BLaER1 treated with 17β-estradiol and CSF1 and Interleukin-3, amounts not matched to agents 10 nM and 100 nM (cell line): ENCODE results near the gene ARHGEF19.
"Not testable (repeated sequence)": the region's sequence is repeated elsewhere in the genome, so short reads cannot be mapped to it uniquely, and the experiment has no call there.

Experiments
- H3K27ac ChIP-seq, 11 experiments: shearing (Covaris generic); formaldehyde crosslinking; 2 replicates each; pipeline ENCODE4 v1.8.1; 2022
- H3K27me3 ChIP-seq, 11 experiments: shearing (Covaris generic); formaldehyde crosslinking; 2 replicates each; pipeline ENCODE4 v1.8.1; 2022
- H3K36me3 ChIP-seq, 11 experiments: shearing (Covaris generic); formaldehyde crosslinking; 2 replicates each; pipeline ENCODE4 v1.8.1; 2022
- H3K4me1 ChIP-seq, 10 experiments: shearing (Covaris generic); formaldehyde crosslinking; 2 replicates each; pipeline ENCODE4 v1.8.1; 2022
- H3K4me2 ChIP-seq, 11 experiments: shearing (Covaris generic); formaldehyde crosslinking; 2 replicates each; pipeline ENCODE4 v1.8.1; 2022
- H3K4me3 ChIP-seq, 10 experiments: shearing (Covaris generic); formaldehyde crosslinking; 2 replicates each; pipeline ENCODE4 v1.8.1; 2022
- H3K9ac ChIP-seq, 11 experiments: shearing (Covaris generic); formaldehyde crosslinking; 2 replicates each; pipeline ENCODE4 v1.8.1; 2022
- H3K9me3 ChIP-seq, 11 experiments: shearing (Covaris generic); formaldehyde crosslinking; replicated peaks in 1 of 11; 2 replicates each; pipeline ENCODE4 v1.8.1; 2022
- H4K20me1 ChIP-seq, 11 experiments: shearing (Covaris generic); formaldehyde crosslinking; 2 replicates each; pipeline ENCODE4 v1.8.1; 2022
- Cebpa-rat ChIP-seq, 11 experiments: shearing (Covaris generic); IDR thresholded peaks; 2 replicates each; pipeline ENCODE4 v1.8.1; 2022

Gene ARHGEF19

DNA sequence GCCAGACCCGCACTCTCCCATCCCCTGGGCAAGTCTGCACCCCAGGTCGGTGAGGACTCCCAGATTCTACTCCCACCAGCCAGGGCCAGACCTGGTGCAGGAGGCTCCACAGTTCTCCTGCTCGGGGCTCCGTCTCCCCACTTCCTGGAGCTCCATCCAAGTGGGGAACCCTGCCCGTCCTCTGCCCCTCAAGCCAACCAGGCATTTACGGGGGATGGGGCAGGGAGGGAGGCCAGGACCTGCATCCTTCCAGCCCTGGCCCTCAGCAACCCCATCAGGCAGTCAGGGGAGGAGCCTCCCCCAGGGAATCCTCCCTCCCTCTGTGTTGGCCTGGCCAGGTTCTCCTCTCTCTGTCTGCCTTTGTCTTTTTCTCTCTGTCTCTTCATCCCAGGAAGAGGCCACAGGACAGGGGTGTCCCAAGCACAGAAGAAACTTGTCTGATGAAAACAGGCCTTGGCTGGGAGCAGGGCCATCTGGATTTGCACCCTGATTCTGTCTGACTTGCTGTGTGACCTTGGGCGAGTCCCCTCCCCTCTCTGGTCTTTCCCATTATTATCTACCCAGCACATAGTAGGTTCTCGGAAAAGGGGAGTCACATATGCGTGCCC lies 38.1 kb downstream of the ARHGEF19 start:
- H3K4me2 ChIP-seq = peak overlapping the region; percentile 43 to 92 (median 80)

GRCh38 chr1:16173447-16174260 lies 38.8 kb downstream of the ARHGEF19 start:
- peak overlapping the region in 9 of 11 experiments; percentile 35 to 82 (median 62); a peak in 16 of 22 replicates for H3K27ac ChIP-seq
- peak overlapping the region; percentile 43 to 92 (median 80) for H3K4me2 ChIP-seq
- H3K9ac ChIP-seq = peak overlapping the region in 10 of 11 experiments; percentile 26 to 65 (median 47); a peak in 17 of 22 replicates

More for the DNA sequence above, 38.1 kb downstream of the ARHGEF19 start:
- Histone ChIP-seq H3K36me3 (no peaks in the 10 kb centered on the region), H4K20me1 (peaks cover 0 to 9% (median 0%) of the 10 kb centered on the region in 11 experiments; a peak in 2 of 22 replicates), H3K27ac (peak overlapping the region in 5 of 11 experiments; percentile 5 to 82 (median 12); a peak in 6 of 22 replicates), H3K27me3 (peaks cover under 1 to 16% (median 8%) of the 10 kb centered on the region in 11 experiments; a peak in 19 of 22 replicates), H3K9me3 (no peaks in the 10 kb centered on the region), H3K9ac (peak overlapping the region in 9 of 11 experiments; percentile 17 to 65 (median 39); a peak in 12 of 22 replicates), H3K4me3 (no peak overlapping the region; a peak in 1 of 20 replicates), H3K4me1 (peaks cover 40 to 62% (median 49%) of the 10 kb centered on the region in 10 experiments)
- TF ChIP-seq Cebpa-rat (IDR thresholded peaks at IDR 0.05) = no peak

GRCh38 chr1:16172964-16173446 lies 39.4 kb downstream of the ARHGEF19 start:
- Histone ChIP-seq H3K9me3 (no peaks in the 10 kb centered on the region), H3K36me3 (no peaks in the 10 kb centered on the region), H3K27me3 (peaks cover 14 to 29% (median 21%) of the 10 kb centered on the region in 11 experiments; a peak in 21 of 22 replicates), H4K20me1 (peaks cover 0 to 9% (median 0%) of the 10 kb centered on the region in 11 experiments; a peak in 2 of 22 replicates), H3K4me3 (no peak overlapping the region), H3K27ac (peak overlapping the region in 9 of 11 experiments; percentile 35 to 82 (median 62); a peak in 16 of 22 replicates), H3K9ac (peak overlapping the region in 9 of 11 experiments; percentile 26 to 65 (median 49); a peak in 13 of 22 replicates), H3K4me1 (peaks cover 53 to 68% (median 61%) of the 10 kb centered on the region in 10 experiments), H3K4me2 (peak overlapping the region; percentile 43 to 92 (median 80))
- no peak for TF ChIP-seq Cebpa-rat (IDR thresholded peaks at IDR 0.05)

More at GRCh38 chr1:16173447-16174260, 38.8 kb downstream of the ARHGEF19 start:
- no peak overlapping the region; a peak in 1 of 20 replicates for H3K4me3 ChIP-seq
- no peaks in the 10 kb centered on the region for H3K9me3 ChIP-seq
- peaks cover 0 to 9% (median 0%) of the 10 kb centered on the region in 11 experiments; a peak in 2 of 22 replicates for H4K20me1 ChIP-seq
- H3K27me3 ChIP-seq = peaks cover 8 to 23% (median 15%) of the 10 kb centered on the region in 11 experiments; a peak in 20 of 22 replicates
- H3K36me3 ChIP-seq = no peaks in the 10 kb centered on the region
- peaks cover 47 to 68% (median 56%) of the 10 kb centered on the region in 10 experiments for H3K4me1 ChIP-seq
- no peak for TF ChIP-seq Cebpa-rat (IDR thresholded peaks at IDR 0.05)

DNA sequence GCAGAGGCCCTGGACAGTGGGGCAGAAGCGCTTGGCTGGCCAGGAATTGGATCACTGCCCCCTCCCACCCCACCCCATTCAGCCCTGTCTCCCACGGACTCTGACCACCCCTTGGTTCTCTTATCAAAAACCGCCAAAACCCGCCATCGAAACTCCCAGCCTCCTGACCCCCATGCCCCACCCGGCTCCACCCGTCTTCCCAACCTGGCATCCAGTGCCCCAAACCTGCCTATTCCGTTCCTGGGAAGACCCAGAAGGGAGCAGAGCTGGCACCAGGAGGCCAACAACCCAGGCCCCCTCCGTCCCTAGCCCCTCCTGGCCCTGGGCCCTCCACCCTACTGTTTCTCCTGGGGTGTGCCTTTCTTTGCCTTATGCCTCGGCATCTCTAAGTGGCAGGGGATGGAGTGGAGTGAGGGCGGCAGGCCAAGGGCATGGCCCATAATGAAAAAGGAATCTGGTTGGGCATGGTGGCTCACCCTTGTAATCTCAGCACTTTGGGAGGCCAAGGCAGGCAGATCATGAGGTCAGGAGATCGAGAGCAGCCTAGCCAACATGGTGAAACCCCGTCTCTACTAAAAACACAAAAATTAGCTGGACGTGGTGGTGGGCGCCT lies 40.1 kb downstream of the ARHGEF19 start:
- Histone ChIP-seq H3K27me3 (peaks cover 19 to 36% (median 27%) of the 10 kb centered on the region in 11 experiments; a peak in 21 of 22 replicates), H4K20me1 (peaks cover 0 to 12% (median 0%) of the 10 kb centered on the region in 11 experiments; a peak in 2 of 22 replicates), H3K4me2 (peak overlapping the region in 2 of 11 experiments; percentile 90 to 92; a peak in 3 of 22 replicates), H3K4me3 (no peak overlapping the region), H3K9ac (no peak overlapping the region; a peak in 1 of 22 replicates), H3K36me3 (no peaks in the 10 kb centered on the region), H3K9me3 (no peaks in the 10 kb centered on the region), H3K4me1 (peaks cover 57 to 69% (median 65%) of the 10 kb centered on the region in 10 experiments), H3K27ac (peak overlapping the region in 3 of 11 experiments; percentile 4 to 82 (median 77); a peak in 4 of 22 replicates)
- TF ChIP-seq Cebpa-rat (IDR thresholded peaks at IDR 0.05) = no peak

DNA sequence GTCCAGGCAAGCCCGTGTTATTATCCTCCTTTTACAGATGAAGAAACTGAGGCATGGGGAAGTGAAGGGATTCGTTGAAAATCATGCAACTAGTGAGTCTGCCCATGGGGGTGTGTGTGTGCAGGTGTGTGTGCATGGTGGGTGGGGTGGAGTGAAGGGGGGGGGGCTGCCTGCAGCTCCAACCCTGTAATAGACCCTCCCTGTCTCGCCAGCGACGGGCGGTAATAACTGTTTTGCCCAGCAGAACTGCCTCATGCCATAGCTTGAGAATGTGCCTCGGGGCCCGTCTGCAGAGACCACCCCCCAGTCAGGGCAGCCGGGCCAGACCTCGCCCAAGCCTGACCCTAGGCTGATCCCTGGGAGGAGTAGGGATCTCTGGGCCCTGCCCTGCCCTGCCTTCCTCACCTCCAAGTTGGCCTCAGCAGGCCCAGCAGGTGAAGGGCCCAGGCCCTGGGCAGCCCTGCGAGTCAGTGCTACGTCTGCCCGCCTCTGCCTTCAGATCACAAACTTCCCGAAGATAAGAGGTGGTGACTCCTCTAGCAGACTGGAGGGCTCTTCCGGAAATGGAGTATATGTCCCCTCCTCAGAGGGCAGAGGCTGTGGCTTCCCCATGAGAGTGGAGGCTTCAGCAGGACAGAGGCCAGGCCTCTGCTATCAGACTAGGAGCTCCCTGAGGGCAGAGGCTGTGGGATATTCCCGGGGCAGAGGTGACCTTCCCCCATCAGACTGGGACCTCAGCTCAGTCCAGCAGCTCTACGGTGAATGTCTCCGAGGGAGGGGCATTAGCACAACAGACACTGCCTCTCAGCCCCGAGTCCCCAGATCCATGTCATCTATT lies 40.9 kb downstream of the ARHGEF19 start:
- Histone ChIP-seq H3K9me3 (no peaks in the 10 kb centered on the region), H3K36me3 (no peaks in the 10 kb centered on the region), H3K4me2 (no peak overlapping the region), H3K27me3 (peaks cover 21 to 40% (median 31%) of the 10 kb centered on the region in 11 experiments; a peak in 21 of 22 replicates), H3K4me1 (peaks cover 55 to 67% (median 59%) of the 10 kb centered on the region in 10 experiments), H3K9ac (no peak overlapping the region), H3K4me3 (no peak overlapping the region), H4K20me1 (peaks cover 0 to 12% (median 0%) of the 10 kb centered on the region in 11 experiments; a peak in 3 of 22 replicates), H3K27ac (no peak overlapping the region)
- no peak for TF ChIP-seq Cebpa-rat (IDR thresholded peaks at IDR 0.05)

GRCh38 chr1:16170283-16170673 lies 42.2 kb downstream of the ARHGEF19 start:
- Histone ChIP-seq H3K9me3 (no peaks in the 10 kb centered on the region), H3K4me2 (no peak overlapping the region), H3K9ac (no peak overlapping the region), H3K4me3 (no peak overlapping the region), H3K27me3 (peaks cover 21 to 41% (median 31%) of the 10 kb centered on the region in 11 experiments; a peak in 21 of 22 replicates), H3K4me1 (peaks cover 43 to 59% (median 51%) of the 10 kb centered on the region in 10 experiments), H3K36me3 (no peaks in the 10 kb centered on the region), H3K27ac (no peak overlapping the region), H4K20me1 (peaks cover 0 to 12% (median 0%) of the 10 kb centered on the region in 11 experiments; a peak in 3 of 22 replicates)
- no peak for TF ChIP-seq Cebpa-rat (IDR thresholded peaks at IDR 0.05)

DNA sequence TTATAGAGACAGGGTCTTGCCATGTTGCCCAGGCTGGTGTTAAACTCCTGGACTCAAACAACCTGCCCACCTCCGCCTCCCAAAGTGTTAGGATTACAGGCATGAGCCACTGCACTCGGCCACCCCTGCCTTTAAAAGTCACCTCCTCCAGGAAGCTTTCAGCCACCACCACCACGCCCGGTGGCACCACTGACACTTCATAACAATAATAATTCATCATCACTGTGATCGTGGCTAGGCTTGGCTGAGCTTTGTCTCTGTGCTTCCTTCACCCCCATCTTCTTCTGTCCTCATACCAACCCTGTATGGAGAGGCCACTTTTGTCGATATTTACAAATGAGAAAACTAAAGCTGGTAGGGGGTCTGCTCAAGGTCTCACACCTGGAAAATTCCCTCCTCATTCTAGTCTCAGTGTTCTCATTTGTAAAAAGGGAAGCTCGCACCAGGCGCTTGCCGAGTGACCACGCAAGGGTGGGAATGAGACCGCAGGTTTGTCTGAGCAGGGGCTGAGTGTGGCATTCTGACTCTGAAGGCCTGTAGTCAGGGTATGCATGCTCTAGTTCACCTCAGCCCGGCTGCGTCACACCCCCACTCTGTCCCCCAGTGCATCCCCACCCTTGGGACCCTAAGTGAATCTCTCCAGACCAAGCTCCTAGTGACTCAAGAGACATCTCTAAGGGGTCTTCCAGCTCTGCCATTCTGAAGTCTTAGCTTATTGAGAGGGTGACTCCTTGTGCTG lies 43.7 kb downstream of the ARHGEF19 start:
- TF ChIP-seq Cebpa-rat (IDR thresholded peaks at IDR 0.05) = no peak
- H3K9me3 ChIP-seq = no peaks in the 10 kb centered on the region
- no peak overlapping the region for H3K9ac ChIP-seq
- peaks cover 21 to 41% (median 31%) of the 10 kb centered on the region in 11 experiments; a peak in 21 of 22 replicates for H3K27me3 ChIP-seq
- H3K36me3 ChIP-seq = no peaks in the 10 kb centered on the region
- peak overlapping the region in 10 of 11 experiments; percentile 1 to 94 (median 88); a peak in 18 of 22 replicates for H3K4me2 ChIP-seq
- peaks cover 0 to 17% (median 0%) of the 10 kb centered on the region in 11 experiments; a peak in 3 of 22 replicates for H4K20me1 ChIP-seq
- no peak overlapping the region for H3K27ac ChIP-seq
- peaks cover 42 to 58% (median 50%) of the 10 kb centered on the region in 10 experiments for H3K4me1 ChIP-seq
- H3K4me3 ChIP-seq = no peak overlapping the region

DNA sequence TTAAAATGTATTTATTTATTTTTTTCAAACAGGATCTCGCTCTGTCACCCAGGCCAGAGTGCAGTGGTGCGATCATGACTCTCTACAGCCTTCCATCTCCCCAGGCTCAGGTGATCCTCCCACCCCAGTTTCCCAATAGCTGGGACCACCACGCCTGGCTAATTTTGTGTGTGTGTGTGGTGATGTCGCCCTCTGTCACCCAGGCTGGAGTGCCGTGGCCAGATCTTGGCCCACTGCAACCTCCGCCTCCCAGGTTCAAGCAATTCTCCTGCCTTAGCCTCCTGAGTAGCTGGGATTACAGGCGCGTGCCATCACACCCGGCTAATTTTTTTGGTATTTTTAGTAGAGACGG lies 44.3 kb downstream of the ARHGEF19 start:
- Histone ChIP-seq H3K4me3 (peak overlapping the region in 9 of 10 experiments; percentile 30 to 65 (median 45); a peak in 15 of 20 replicates), H3K27me3 (peaks cover 21 to 41% (median 35%) of the 10 kb centered on the region in 11 experiments; a peak in 21 of 22 replicates), H3K4me2 (peak overlapping the region; percentile 81 to 94 (median 87)), H3K4me1 (peaks cover 35 to 56% (median 50%) of the 10 kb centered on the region in 10 experiments), H3K9ac (peak overlapping the region in 4 of 11 experiments; percentile 5 to 68 (median 36); a peak in 1 of 22 replicates), H4K20me1 (peaks cover 0 to 12% (median 0%) of the 10 kb centered on the region in 11 experiments; a peak in 2 of 22 replicates)
- not testable (repeated sequence) for H3K27ac ChIP-seq, H3K9me3 ChIP-seq, H3K36me3 ChIP-seq
